H1 (cell line): Measurements from ENCODE around the gene TYW1B. TPM values are rescaled to one million over a fixed set of nuclear protein-coding genes. Genes with fewer than 3 reads are reported as not detected.

Experiments
- CTCF ChIA-PET: fragments of 300-600 bp; sonication (Branson Sonifier 250); formaldehyde crosslinking; loops from one replicate; lab custom pipeline; 2021; ENCODE audit not compliant: partially characterized antibody; lab: Charles Lee
- POLR2A ChIA-PET: fragments of 300-600 bp; sonication (Branson Sonifier 250); formaldehyde crosslinking; loops from one replicate; lab custom pipeline; 2021; ENCODE audit warnings: inconsistent platforms; ENCODE audit not compliant: partially characterized antibody; lab: Charles Lee
- DNase-seq, 2 experiments: peaks; one replicate each; pipeline versions ENCODE4 v3.0.0 to v3.0.0-alpha.2; 2010 to 2022; ENCODE audit warnings: low spot score in 2 of 2, low read depth in 1 of 2, mixed read lengths in 1 of 2
- FAIRE-seq: peaks from 2 replicates; lab custom pipeline; 2011; peaks lifted over from hg19 to GRCh38; lab: Jason Lieb, UNC
- H2AFZ ChIP-seq: 2 replicates; pipeline ENCODE4 v1.8.1; 2012; ENCODE audit warnings: low read length, inconsistent platforms
- H2AK5ac ChIP-seq: 2 replicates; pipeline ENCODE4 v1.6.1; 2013; ENCODE audit warnings: low read depth, low read length
- H2BK120ac ChIP-seq: replicated peaks from 2 replicates; pipeline ENCODE3; 2013; ENCODE audit warnings: low read depth, low read length, inconsistent platforms
- H2BK12ac ChIP-seq: 2 replicates; pipeline ENCODE4 v1.6.1; 2013; ENCODE audit warnings: low read depth, low read length
- H2BK15ac ChIP-seq: 2 replicates; pipeline ENCODE4 v1.6.1; 2013; ENCODE audit warnings: low read length
- H2BK20ac ChIP-seq: 2 replicates; pipeline ENCODE4 v1.6.1; 2013; ENCODE audit warnings: low read length
- H2BK5ac ChIP-seq: 2 replicates; pipeline ENCODE4 v1.6.1; 2013; ENCODE audit warnings: low read depth, low read length
- H3K14ac ChIP-seq: 2 replicates; pipeline ENCODE4 v1.6.1; 2013; ENCODE audit warnings: inconsistent platforms; ENCODE audit not compliant: insufficient read length
- H3K18ac ChIP-seq: 2 replicates; pipeline ENCODE4 v1.6.1; 2013; ENCODE audit warnings: low read length; ENCODE audit errors: extremely low read depth
- H3K23ac ChIP-seq: 2 replicates; pipeline ENCODE4 v1.6.1; 2013; ENCODE audit warnings: inconsistent platforms; ENCODE audit not compliant: insufficient read length
- H3K23me2 ChIP-seq: 2 replicates; pipeline ENCODE4 v1.6.1; 2013; ENCODE audit warnings: low read depth, low read length
- H3K27ac ChIP-seq: 2 replicates; pipeline ENCODE4 v1.6.1; 2011; ENCODE audit warnings: low read depth, low read length, inconsistent platforms
- H3K27me3 ChIP-seq, 4 experiments: replicated peaks in 1 of 4; 1 replicate in 1 of 4; 2 replicates in 3 of 4; pipeline versions ENCODE4 v1.6.1 to v1.8.1; 2011 to 2013; ENCODE audit warnings: low read length in 3 of 4, mild to moderate bottlenecking in 3 of 4, inconsistent platforms in 2 of 4, mixed read lengths in 2 of 4, moderate library complexity in 1 of 4; ENCODE audit not compliant: control insufficient read depth in 3 of 4, insufficient read depth in 3 of 4; ENCODE audit errors: extremely low read depth in 1 of 4
- H3K36me3 ChIP-seq, 4 experiments: 2 replicates each; pipeline versions ENCODE4 v1.6.1 to v1.8.1; 2011 to 2013; ENCODE audit warnings: mild to moderate bottlenecking in 4 of 4, low read length in 3 of 4, moderate library complexity in 2 of 4, control low read depth in 1 of 4, inconsistent platforms in 1 of 4; ENCODE audit not compliant: insufficient read depth in 4 of 4, control insufficient read depth in 2 of 4
- H3K4ac ChIP-seq: replicated peaks from 2 replicates; pipeline ENCODE3; 2013; ENCODE audit warnings: low read length, low read depth, mixed read lengths, inconsistent platforms; ENCODE audit not compliant: insufficient read length
- H3K4me1 ChIP-seq, 4 experiments: replicated peaks in 1 of 4; 1 replicate in 1 of 4; 2 replicates in 3 of 4; pipeline versions ENCODE4 v1.6.1 to v1.8.1; 2011 to 2013; ENCODE audit warnings: low read length in 3 of 4, inconsistent platforms in 2 of 4, mixed read lengths in 1 of 4; ENCODE audit not compliant: insufficient read depth in 4 of 4, control insufficient read depth in 3 of 4
- H3K4me2 ChIP-seq, 2 experiments: 2 replicates each; pipeline versions ENCODE4 v1.6.1 to v1.8.1; 2011 to 2013; ENCODE audit warnings: low read depth in 2 of 2, low read length in 2 of 2, control low read depth in 1 of 2, inconsistent platforms in 1 of 2, mild to moderate bottlenecking in 1 of 2; ENCODE audit not compliant: insufficient read depth in 1 of 2
- H3K4me3 ChIP-seq, 4 experiments: fragments of 200-600, 300-600 bp in 1 of 4; sonication (generic), shearing (Covaris generic), sonication (Bioruptor Twin) in 1 of 4; 2 replicates each; pipeline versions ENCODE4 v1.5.1 to v1.8.1; 2011 to 2016; ENCODE audit warnings: low read length in 4 of 4, low read depth in 3 of 4, control low read depth in 2 of 4, inconsistent platforms in 2 of 4, mild to moderate bottlenecking in 2 of 4, mixed read lengths in 1 of 4, moderate library complexity in 1 of 4; ENCODE audit not compliant: insufficient read depth in 2 of 4; ENCODE audit errors: extremely low read depth in 1 of 4
- H3K56ac ChIP-seq: replicated peaks from 2 replicates; pipeline ENCODE3; 2013; ENCODE audit warnings: low read depth, mild to moderate bottlenecking, mixed read lengths, low read length, inconsistent platforms; ENCODE audit not compliant: insufficient read length
- H3K79me1 ChIP-seq: 2 replicates; pipeline ENCODE4 v1.6.1; 2013; ENCODE audit warnings: low read depth, low read length, control low read depth
- H3K79me2 ChIP-seq, 2 experiments: 2 replicates each; pipeline versions ENCODE4 v1.6.1 to v1.8.1; 2012 to 2013; ENCODE audit warnings: low read length in 2 of 2, mild to moderate bottlenecking in 2 of 2, inconsistent platforms in 1 of 2; ENCODE audit not compliant: insufficient read depth in 2 of 2, control insufficient read depth in 1 of 2
- H3K9ac ChIP-seq, 4 experiments: replicated peaks in 1 of 4; 1 replicate in 1 of 4; 2 replicates in 3 of 4; pipeline versions ENCODE4 v1.6.1 to v1.8.1; 2011 to 2013; ENCODE audit warnings: low read depth in 3 of 4, low read length in 3 of 4, control low read depth in 2 of 4, mild to moderate bottlenecking in 2 of 4, moderate library complexity in 2 of 4, inconsistent platforms in 1 of 4; ENCODE audit errors: extremely low read depth in 1 of 4
- H3K9me3 ChIP-seq, 2 experiments: 2 replicates each; pipeline versions ENCODE4 v1.6.1 to v1.8.1; 2012 to 2013; ENCODE audit warnings: mild to moderate bottlenecking in 2 of 2, moderate library complexity in 2 of 2, control low read depth in 1 of 2, inconsistent platforms in 1 of 2, low read depth in 1 of 2, low read length in 1 of 2, mixed read lengths in 1 of 2; ENCODE audit not compliant: insufficient read depth in 2 of 2
- H4K20me1 ChIP-seq, 2 experiments: replicated peaks in 1 of 2; 2 replicates each; pipeline versions ENCODE3 to v1.8.1; 2011 to 2013; ENCODE audit warnings: inconsistent platforms in 2 of 2, low read length in 2 of 2, mild to moderate bottlenecking in 1 of 2; ENCODE audit not compliant: insufficient read depth in 2 of 2, control insufficient read depth in 1 of 2
- H4K5ac ChIP-seq: 2 replicates; pipeline ENCODE4 v1.6.1; 2013; ENCODE audit warnings: low read length, low read depth, mixed read lengths, inconsistent platforms; ENCODE audit not compliant: insufficient read length
- H4K8ac ChIP-seq: 2 replicates; pipeline ENCODE4 v1.8.0; 2013; ENCODE audit warnings: mild to moderate bottlenecking, moderate library complexity, low read length, inconsistent platforms; ENCODE audit not compliant: insufficient read depth; ENCODE audit errors: extremely low read depth
- H4K91ac ChIP-seq: replicated peaks from 2 replicates; pipeline ENCODE3; 2013; ENCODE audit warnings: low read length, mixed read lengths, inconsistent platforms; ENCODE audit not compliant: insufficient read length
- EZH2 ChIP-seq: fragments of 200-600 bp; sonication (generic); IDR thresholded peaks from 2 replicates; pipeline ENCODE4 v1.7.1; 2012; ENCODE audit warnings: low read depth, mild to moderate bottlenecking, moderate library complexity, low read length, inconsistent platforms; ENCODE audit not compliant: severe bottlenecking
- GABPA ChIP-seq: IDR thresholded peaks from 2 replicates; pipeline ENCODE4 v1.6.1; 2011; ENCODE audit warnings: mild to moderate bottlenecking, low read length, moderate library complexity, borderline replicate concordance; ENCODE audit not compliant: insufficient read depth
- JUN ChIP-seq: IDR thresholded peaks from 2 replicates; pipeline ENCODE4 v1.6.1; 2011; ENCODE audit warnings: low read depth, mild to moderate bottlenecking, improper control_type of control experiment, low read length
- JUND ChIP-seq: IDR thresholded peaks from 2 replicates; pipeline ENCODE4 v1.6.1; 2011; ENCODE audit warnings: mild to moderate bottlenecking, improper control_type of control experiment, low read length
- NANOG ChIP-seq: IDR thresholded peaks from 2 replicates; pipeline ENCODE4 v1.6.1; 2011; ENCODE audit warnings: low read length, low read depth, mild to moderate bottlenecking, inconsistent platforms; ENCODE audit not compliant: insufficient read depth, poor library complexity, severe bottlenecking
- POU5F1 ChIP-seq: IDR thresholded peaks from 2 replicates; pipeline ENCODE4 v1.6.1; 2011; ENCODE audit warnings: low read depth, mild to moderate bottlenecking, low read length, moderate library complexity
- RNF2 ChIP-seq: fragments of 200-900, 300-1000 bp; sonication (generic); IDR thresholded peaks from 2 replicates; pipeline ENCODE4 v1.7.1; 2016; ENCODE audit warnings: borderline replicate concordance, low read depth, mild to moderate bottlenecking, antibody characterized with exemption, low read length; ENCODE audit not compliant: poor library complexity, severe bottlenecking; ENCODE audit errors: missing control alignments
- SP4 ChIP-seq: IDR thresholded peaks from 2 replicates; pipeline ENCODE4 v1.6.1; 2012; ENCODE audit warnings: low read length, inconsistent platforms
- SRF ChIP-seq: IDR thresholded peaks from 2 replicates; pipeline ENCODE4 v1.6.1; 2011; ENCODE audit warnings: mild to moderate bottlenecking, low read depth, low read length, moderate library complexity
- USF2 ChIP-seq: IDR thresholded peaks from 2 replicates; pipeline ENCODE4 v1.6.1; 2011; ENCODE audit warnings: low read length, improper control_type of control experiment
- WGBS, 2 experiments: shearing (Covaris generic) in 1 of 2; methylation state at CpG; one replicate each; pipeline versions ENCODE4 v1.1.6 to v1.1.7; 2013 to 2015; ENCODE audit warnings: low lambda C conversion rate in 2 of 2, mixed read lengths in 2 of 2, inconsistent platforms in 1 of 2, low coverage in 1 of 2, missing lambda C conversion rate in 1 of 2; ENCODE audit not compliant: insufficient replicate concordance in 2 of 2, insufficient coverage in 1 of 2, insufficient read length in 1 of 2; ENCODE audit errors: extremely low coverage in 1 of 2, missing lambda C conversion rate in 1 of 2; 5-methylcytosine and 5-hydroxymethylcytosine counted together
- polyA plus RNA-seq, 7 experiments: library from polyadenylated mRNA; depleted of rRNA in 3 of 7; stranded (reverse) in 5 of 7; unstranded in 2 of 7; fragments of >200 nt in 5 of 7; fragments of 200-250 nt in 2 of 7; gene quantifications; 1 replicate in 5 of 7; 2 replicates in 1 of 7; 4 replicates in 1 of 7; pipeline versions ENCODE4 v1.2.1 to v1.2.3, GENCODE V29; 2011 to 2013; ENCODE audit warnings: missing spikeins in 2 of 7, mixed read lengths in 2 of 7
- total RNA-seq: library from RNA; stranded (reverse); fragmentation: NEBNext Ultra II Directional; extraction: Animal tissue kit (Norgen Biotek cat#: 25700); gene quantifications from 2 replicates; pipeline ENCODE4 v1.2.1, GENCODE V29; 2021

The TYW1B gene
- total and polyA plus RNA-seq, 2 of the 8 experiments (the other 6 are each of a cell fraction or from before 2014, with no cell fraction given): 6.8 to 12.6 TPM

GRCh38 chr7:72805526-72806494 lies 22.2 kb downstream of the TYW1B start:
- H4K91ac ChIP-seq: no peak overlapping the region
- H3K56ac ChIP-seq: no peak overlapping the region
- no peaks in the 10 kb centered on the region for H3K23me2 ChIP-seq
- ChIA-PET CTCF (no interaction called here), POLR2A (no interaction called here)
- no peaks in the 10 kb centered on the region for H3K9me3 ChIP-seq
- H2BK120ac ChIP-seq: no peak overlapping the region
- H2AFZ ChIP-seq: no peak overlapping the region
- no peak overlapping the region for H2AK5ac ChIP-seq
- FAIRE-seq (no peak), DNase-seq (no peak)
- H3K4me2 ChIP-seq: no peak overlapping the region
- H3K79me2 ChIP-seq: no peaks in the 10 kb centered on the region
- H3K14ac ChIP-seq: no peak overlapping the region
- H3K4me1 ChIP-seq: no peaks in the 10 kb centered on the region
- H3K4me3 ChIP-seq: no peak overlapping the region
- H2BK5ac ChIP-seq: no peak overlapping the region
- no peak overlapping the region for H4K8ac ChIP-seq
- peaks cover 0 to 15% (median 7%) of the 10 kb centered on the region in 4 experiments; a peak in 4 of 8 replicates for H3K36me3 ChIP-seq
- H3K27ac ChIP-seq: no peak overlapping the region
- H2BK12ac ChIP-seq: no peak overlapping the region
- no peaks in the 10 kb centered on the region for H3K27me3 ChIP-seq
- no peak overlapping the region for H3K23ac ChIP-seq
- WGBS, 2 experiments: 93% methylated on average over 12 of the region's 15 CpGs; no CpG with 5 or more reads in 1 of the 2 experiments
- H3K18ac ChIP-seq: no peak overlapping the region
- H3K9ac ChIP-seq: no peak overlapping the region
- H3K79me1 ChIP-seq: no peaks in the 10 kb centered on the region
- H3K4ac ChIP-seq: no peak overlapping the region
- no peak overlapping the region for H2BK20ac ChIP-seq
- no peak overlapping the region for H2BK15ac ChIP-seq
- peaks cover 0 to 3% of the 10 kb centered on the region in 2 experiments for H4K20me1 ChIP-seq
- no peak overlapping the region for H4K5ac ChIP-seq
- TF ChIP-seq JUN (no peak), JUND (no peak), GABPA (no peak), POU5F1 (no peak), SRF (no peak), NANOG (no peak), RNF2 (no peak), SP4 (no peak), EZH2 (no peak), USF2 (no peak)
